ENCODE measurements around the gene PDE6C. TPM values are rescaled to one million over a fixed set of nuclear protein-coding genes. Genes with fewer than 3 reads are reported as not detected.

PDE6C gene
- polyA plus RNA-seq, 1 donor (not counting 4 experiments of a cell fraction or from before 2014, with no cell fraction given): not detected

GRCh38 chr10:93628858-93629257 lies 16.5 kb downstream of the PDE6C start:
- Histone ChIP-seq H3K9me1 (ENCODE audit: control insufficient read depth, extremely low read depth, insufficient read depth, low read length) (no peaks in the 10 kb centered on the region), H3K4me3 (ENCODE audit: control insufficient read depth in 2 of 3, extremely low read depth in 1 of 3, insufficient read depth in 2 of 3, low read depth in 1 of 3, low read length in 3 of 3) (no peak overlapping the region), H3K4me1 (ENCODE audit: control insufficient read depth, extremely low read depth, insufficient read depth, low read length) (no peaks in the 10 kb centered on the region), H3K27ac (ENCODE audit: control insufficient read depth, insufficient read depth, low read length) (no peak overlapping the region), H3K36me3 (ENCODE audit: control insufficient read depth in 2 of 2, extremely low read depth in 1 of 2, insufficient read depth in 2 of 2, low read length in 2 of 2) (no peaks in the 10 kb centered on the region), H3K9me3 (ENCODE audit: control insufficient read depth, low read depth, low read length) (no peaks in the 10 kb centered on the region), H3K4me2 (ENCODE audit: control insufficient read depth, extremely low read depth, insufficient read depth, low read depth, low read length) (no peak overlapping the region), H2AFZ (ENCODE audit: control insufficient read depth, low read length) (no peak overlapping the region), H3K27me3 (ENCODE audit: control insufficient read depth, extremely low read depth, insufficient read depth, low read length) (peaks cover 8% of the 10 kb centered on the region), H4K20me1 (ENCODE audit: control insufficient read depth, extremely low read depth, insufficient read depth, low read length) (no peaks in the 10 kb centered on the region), H3K9ac (ENCODE audit: control insufficient read depth, extremely low read depth, insufficient read depth, low read length) (no peak overlapping the region), H3K79me2 (ENCODE audit: control insufficient read depth, insufficient read depth, low read length) (no peaks in the 10 kb centered on the region)
- TF ChIP-seq CTCF (optimal IDR thresholded peaks at IDR 0.05 in 1 of 3, IDR thresholded peaks at IDR 0.05 in 1 of 3, conservative IDR thresholded peaks at IDR 0.05 in 1 of 3; ENCODE audit: extremely low read depth in 1 of 3, insufficient read depth in 2 of 3, low read length in 3 of 3): no peak
- no peak for TF ChIP-seq EZH2 (IDR thresholded peaks at IDR 0.05; ENCODE audit: low read length)
- DNase-seq (ENCODE audit: low read depth, low spot score) (no peak), FAIRE-seq (no peak)
- dilution Hi-C loops (cut with MboI; ENCODE audit: extremely low pct_ligation_motif_present, low sequenced_read_pairs): no loop called here

DNA sequence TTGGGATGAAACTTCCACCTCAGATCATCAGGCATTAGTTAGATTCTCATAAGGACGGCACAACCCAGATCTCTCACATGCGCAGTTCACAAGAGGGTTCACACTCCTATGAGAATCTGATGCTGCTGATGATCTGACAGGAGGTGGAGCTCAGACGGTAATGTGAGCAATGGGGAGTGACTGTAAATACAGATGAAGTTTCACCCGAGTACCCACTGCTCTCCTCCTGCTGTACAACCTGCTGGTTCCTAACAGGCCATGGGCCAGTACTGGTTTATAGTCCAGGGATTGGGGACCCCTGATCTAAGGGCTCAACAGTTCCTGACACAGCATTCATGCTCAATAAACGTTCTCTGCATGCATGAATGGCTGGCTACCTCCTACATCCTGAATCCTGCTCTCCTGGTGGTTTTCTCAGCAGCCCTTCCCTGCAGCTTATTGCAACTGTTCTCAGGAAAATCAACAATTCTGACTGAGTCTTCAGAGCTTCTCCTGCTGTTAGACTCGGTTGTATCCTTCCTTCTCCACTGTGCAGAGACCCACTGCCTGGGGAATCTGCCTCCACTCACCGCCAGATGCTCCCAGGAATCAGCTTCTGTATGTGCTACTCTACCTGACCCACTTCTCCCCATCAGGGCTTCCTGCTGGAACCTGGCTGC lies 17.4 kb downstream of the PDE6C start:
- Histone ChIP-seq H3K27me3 (ENCODE audit: control insufficient read depth, extremely low read depth, insufficient read depth, low read length) (peaks cover 8% of the 10 kb centered on the region), H3K4me3 (ENCODE audit: control insufficient read depth in 2 of 3, extremely low read depth in 1 of 3, insufficient read depth in 2 of 3, low read depth in 1 of 3, low read length in 3 of 3) (no peak overlapping the region), H3K36me3 (ENCODE audit: control insufficient read depth in 2 of 2, extremely low read depth in 1 of 2, insufficient read depth in 2 of 2, low read length in 2 of 2) (no peaks in the 10 kb centered on the region), H3K9me1 (ENCODE audit: control insufficient read depth, extremely low read depth, insufficient read depth, low read length) (no peaks in the 10 kb centered on the region), H3K27ac (ENCODE audit: control insufficient read depth, insufficient read depth, low read length) (no peak overlapping the region), H3K79me2 (ENCODE audit: control insufficient read depth, insufficient read depth, low read length) (no peaks in the 10 kb centered on the region), H3K9me3 (ENCODE audit: control insufficient read depth, low read depth, low read length) (no peaks in the 10 kb centered on the region), H2AFZ (ENCODE audit: control insufficient read depth, low read length) (no peak overlapping the region), H3K9ac (ENCODE audit: control insufficient read depth, extremely low read depth, insufficient read depth, low read length) (no peak overlapping the region), H3K4me2 (ENCODE audit: control insufficient read depth, extremely low read depth, insufficient read depth, low read depth, low read length) (no peak overlapping the region), H3K4me1 (ENCODE audit: control insufficient read depth, extremely low read depth, insufficient read depth, low read length) (no peaks in the 10 kb centered on the region), H4K20me1 (ENCODE audit: control insufficient read depth, extremely low read depth, insufficient read depth, low read length) (no peaks in the 10 kb centered on the region)
- no peak for FAIRE-seq
- dilution Hi-C loops (cut with MboI; ENCODE audit: extremely low pct_ligation_motif_present, low sequenced_read_pairs): no loop called here
- DNase-seq (ENCODE audit: low read depth, low spot score): no peak
- no peak for TF ChIP-seq CTCF (optimal IDR thresholded peaks at IDR 0.05 in 1 of 3, IDR thresholded peaks at IDR 0.05 in 1 of 3, conservative IDR thresholded peaks at IDR 0.05 in 1 of 3; ENCODE audit: extremely low read depth in 1 of 3, insufficient read depth in 2 of 3, low read length in 3 of 3)
- no peak for TF ChIP-seq EZH2 (IDR thresholded peaks at IDR 0.05; ENCODE audit: low read length)
